ENCODE results near the gene RASSF1.

The RASSF1 gene

DNA sequence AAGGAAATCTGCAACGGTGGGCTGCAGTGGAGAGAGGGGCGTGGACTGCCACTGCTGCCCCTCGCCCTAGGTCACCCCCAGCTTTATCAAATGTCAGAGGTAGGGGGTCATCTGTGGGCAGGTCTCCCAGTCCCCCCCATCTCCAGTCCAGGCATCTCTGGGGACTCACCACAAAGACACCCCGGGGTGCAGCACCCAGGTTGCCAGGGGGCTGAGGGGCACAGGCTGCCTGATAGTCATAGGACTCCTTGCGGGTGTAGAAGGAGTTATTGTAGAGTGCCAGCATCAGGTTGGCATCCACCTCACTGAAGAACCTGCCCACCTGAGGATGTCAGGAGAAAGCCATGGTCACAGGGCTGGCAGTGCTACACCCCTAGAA, 25.2 kb upstream of the RASSF1 start:
- H3K4me3 ChIP-seq (ENCODE audit: low read depth, low read length), result no peak overlapping the region
- no peak for DNase-seq (ENCODE audit: low read depth, low spot score)
- in situ Hi-C loops (cut with HindIII; ENCODE audit: low sequenced_read_pairs), result no loop called here
- TF ChIP-seq, protein P1, sequence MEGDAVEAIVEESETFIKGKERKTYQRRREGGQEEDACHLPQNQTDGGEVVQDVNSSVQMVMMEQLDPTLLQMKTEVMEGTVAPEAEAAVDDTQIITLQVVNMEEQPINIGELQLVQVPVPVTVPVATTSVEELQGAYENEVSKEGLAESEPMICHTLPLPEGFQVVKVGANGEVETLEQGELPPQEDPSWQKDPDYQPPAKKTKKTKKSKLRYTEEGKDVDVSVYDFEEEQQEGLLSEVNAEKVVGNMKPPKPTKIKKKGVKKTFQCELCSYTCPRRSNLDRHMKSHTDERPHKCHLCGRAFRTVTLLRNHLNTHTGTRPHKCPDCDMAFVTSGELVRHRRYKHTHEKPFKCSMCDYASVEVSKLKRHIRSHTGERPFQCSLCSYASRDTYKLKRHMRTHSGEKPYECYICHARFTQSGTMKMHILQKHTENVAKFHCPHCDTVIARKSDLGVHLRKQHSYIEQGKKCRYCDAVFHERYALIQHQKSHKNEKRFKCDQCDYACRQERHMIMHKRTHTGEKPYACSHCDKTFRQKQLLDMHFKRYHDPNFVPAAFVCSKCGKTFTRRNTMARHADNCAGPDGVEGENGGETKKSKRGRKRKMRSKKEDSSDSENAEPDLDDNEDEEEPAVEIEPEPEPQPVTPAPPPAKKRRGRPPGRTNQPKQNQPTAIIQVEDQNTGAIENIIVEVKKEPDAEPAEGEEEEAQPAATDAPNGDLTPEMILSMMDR (IDR thresholded peaks at IDR 0.05; ENCODE audit: low read depth, low read length), result no peak

DNA sequence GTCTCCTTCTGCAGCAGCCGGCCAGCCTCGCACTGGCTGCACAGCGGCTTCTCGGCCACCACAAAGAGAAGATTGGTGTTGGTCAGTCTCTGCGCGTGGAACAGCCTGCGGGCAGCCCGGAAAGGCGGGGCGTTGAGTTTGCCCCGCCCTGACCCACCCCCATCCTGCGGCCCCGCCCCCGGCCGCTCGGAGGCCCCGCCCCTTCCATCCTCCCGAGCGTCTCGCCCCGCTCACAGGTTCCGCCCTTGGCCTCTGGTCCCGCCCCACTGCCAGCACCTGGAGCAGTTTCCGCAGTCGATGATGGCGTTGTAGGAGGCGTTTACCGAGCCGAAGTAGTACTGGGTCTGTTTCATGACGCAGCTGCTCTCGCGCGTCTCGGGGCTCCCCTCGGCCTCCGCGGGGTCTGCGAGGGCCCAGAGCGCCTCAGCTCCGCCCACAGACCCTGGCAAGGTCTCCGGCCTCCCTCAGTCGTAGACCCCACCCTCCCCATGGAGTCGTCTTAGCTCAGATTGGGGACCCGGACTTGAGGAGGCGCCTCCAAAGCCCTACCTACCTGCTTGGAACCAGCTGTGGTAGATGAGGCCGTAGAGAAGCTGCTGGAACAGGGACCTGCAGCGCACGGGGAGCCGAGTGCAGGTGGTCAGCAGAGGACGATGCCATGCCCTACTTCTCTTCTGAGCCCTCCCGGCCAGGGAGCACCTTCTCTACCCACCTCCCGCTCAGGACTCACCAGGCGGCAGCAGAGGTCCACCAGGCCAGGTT, 24.6 kb upstream of the RASSF1 start:
- peak; percentile 60 for DNase-seq (ENCODE audit: low read depth, low spot score)
- TF ChIP-seq, protein P1 (IDR thresholded peaks at IDR 0.05; ENCODE audit: low read depth, low read length), result no peak
- in situ Hi-C loops (cut with HindIII; ENCODE audit: low sequenced_read_pairs), result no loop called here

DNA sequence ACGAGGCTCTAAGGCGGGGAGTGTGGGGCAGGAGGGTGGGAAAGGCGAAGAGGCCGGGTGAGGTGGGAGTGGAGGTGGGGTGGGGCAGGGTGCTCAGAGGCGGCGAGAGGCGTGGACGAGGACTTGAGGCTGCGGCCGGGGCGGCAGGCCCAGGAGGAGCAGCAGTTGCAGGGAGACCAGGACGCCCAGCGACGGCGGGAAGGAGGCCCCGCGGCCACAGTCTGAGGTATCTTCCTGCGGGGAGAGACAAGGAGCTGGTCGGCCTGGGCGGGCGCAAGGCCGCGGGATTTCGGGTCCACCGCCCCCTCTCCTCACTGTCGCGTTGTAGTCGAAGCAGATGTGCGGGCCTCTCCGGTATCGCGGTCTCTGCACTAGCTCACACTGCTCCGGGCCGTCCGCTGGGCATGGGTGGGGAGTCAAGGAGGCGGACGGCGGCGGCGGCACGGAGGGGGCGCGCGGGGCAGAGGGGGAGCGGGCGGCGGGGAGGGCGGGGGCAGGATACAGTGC, 24.0 kb upstream of the RASSF1 start:
- DNase-seq (ENCODE audit: low read depth, low spot score), result no peak
- peak overlapping the region; percentile 31 for H3K4me3 ChIP-seq (ENCODE audit: low read depth, low read length)
- in situ Hi-C loops (cut with HindIII; ENCODE audit: low sequenced_read_pairs), result no loop called here
- TF ChIP-seq, protein P1 (IDR thresholded peaks at IDR 0.05; ENCODE audit: low read depth, low read length), result no peak

More for the DNA sequence above, 24.6 kb upstream of the RASSF1 start:
- H3K4me3 ChIP-seq (ENCODE audit: low read depth, low read length), result peak overlapping the region; percentile 31

DNA sequence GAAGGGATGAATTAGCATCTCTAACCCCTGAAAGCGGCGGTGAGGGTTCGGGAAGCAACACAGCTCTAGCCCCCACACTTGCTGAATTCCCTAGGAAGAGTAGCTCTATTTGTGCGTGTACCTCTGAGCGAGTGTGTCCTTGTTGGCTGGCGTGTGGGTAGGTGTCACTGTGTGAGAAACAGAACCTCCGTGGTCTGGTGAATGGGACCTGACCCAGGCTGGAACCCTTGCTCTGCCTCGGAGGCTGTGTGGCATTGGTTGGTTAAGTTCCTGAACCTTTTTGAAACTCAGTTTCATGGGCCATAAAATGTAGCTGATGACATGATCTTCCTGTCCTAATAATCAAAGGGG, 19.1 kb upstream of the RASSF1 start:
- in situ Hi-C loops (cut with HindIII; ENCODE audit: low sequenced_read_pairs), result no loop called here
- no peak for DNase-seq (ENCODE audit: low read depth, low spot score)
- TF ChIP-seq, protein P1 (IDR thresholded peaks at IDR 0.05; ENCODE audit: low read depth, low read length), result no peak
- H3K4me3 ChIP-seq (ENCODE audit: low read depth, low read length), result peak overlapping the region; percentile 88

DNA sequence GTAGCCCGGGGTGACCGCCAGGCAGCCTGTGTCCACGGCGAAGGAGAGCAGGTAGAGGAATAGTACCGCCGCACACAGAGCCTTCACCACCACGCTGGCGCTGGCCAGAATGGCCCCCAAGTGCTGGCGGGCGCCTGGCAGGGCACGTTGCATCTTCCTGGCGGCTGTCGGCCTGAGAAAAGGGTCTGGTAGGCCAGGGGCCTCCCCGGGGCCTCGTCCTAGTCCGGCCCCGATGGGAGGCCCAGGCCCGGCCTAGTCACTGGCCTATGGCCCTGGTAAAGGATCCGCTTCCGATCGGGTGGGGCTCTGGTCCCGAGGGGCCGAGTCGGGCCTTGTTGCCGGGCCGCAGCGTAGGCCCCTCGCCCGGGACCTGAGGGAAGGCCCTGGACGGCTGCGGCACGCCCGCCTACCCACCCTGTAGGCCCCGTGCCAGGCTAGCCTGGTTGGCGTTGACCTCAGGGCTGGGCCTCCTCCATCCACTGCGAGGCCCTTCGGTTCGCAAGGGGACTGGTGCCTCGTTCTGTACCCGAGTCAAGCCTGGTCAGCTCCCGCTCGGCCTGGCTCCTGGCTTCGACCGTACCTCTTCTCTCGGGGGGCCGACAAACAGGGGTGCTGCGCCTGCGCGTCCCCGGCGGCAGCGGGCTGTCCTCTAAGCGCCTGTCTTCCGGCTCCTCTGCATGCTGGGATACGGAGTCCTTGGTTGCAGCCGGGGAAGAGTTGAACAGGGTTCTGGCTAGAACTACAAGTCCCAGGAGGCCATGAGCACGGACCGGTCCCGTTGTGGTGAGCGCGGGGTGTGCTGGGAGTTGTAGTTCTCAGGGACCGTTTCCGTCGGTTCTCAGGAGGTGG, 18.5 kb upstream of the RASSF1 start, which contains the start of gene TMEM115:
Gene TMEM115, minus strand, starts transcription at position 611 of the 849 bp plus-strand sequence. Its CDS starts 458 bp downstream, at position 153.
- DNase-seq (ENCODE audit: low read depth, low spot score), result peak; percentile 98
- TF ChIP-seq, protein P1 (IDR thresholded peaks at IDR 0.05; ENCODE audit: low read depth, low read length), result no peak
- in situ Hi-C loops (cut with HindIII; ENCODE audit: low sequenced_read_pairs), result no loop called here
- H3K4me3 ChIP-seq (ENCODE audit: low read depth, low read length), result peak within 1 kb of the TSS; percentile 88

DNA sequence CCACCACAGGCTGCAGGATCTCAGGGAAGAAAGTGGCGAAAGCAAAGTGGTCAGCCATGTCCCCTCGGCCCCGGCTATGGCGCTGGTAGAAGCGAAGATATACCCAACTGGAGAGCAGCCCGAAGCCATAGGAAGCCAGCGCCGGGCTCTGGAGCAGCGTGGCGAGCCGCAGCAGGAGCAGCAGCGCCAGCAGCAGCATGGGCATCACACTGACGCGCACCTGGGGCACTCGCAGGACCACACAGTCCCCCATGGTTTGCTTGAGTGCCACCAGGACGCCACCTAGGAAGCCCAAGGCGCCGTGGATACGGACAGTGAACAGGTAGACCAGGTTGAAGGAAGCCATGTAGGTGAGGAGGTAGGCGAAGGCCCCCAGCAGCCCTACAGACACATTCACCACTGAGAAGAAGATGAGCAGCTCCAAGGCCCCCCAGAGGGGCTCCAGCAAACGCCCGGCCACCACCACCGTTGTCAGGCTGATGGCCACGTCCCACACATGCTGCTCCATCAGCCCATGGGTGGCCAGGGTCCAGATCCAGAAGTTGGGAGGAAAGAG, 17.8 kb upstream of the RASSF1 start:
- DNase-seq (ENCODE audit: low read depth, low spot score), result no peak
- in situ Hi-C loops (cut with HindIII; ENCODE audit: low sequenced_read_pairs), result no loop called here
- TF ChIP-seq, protein P1 (IDR thresholded peaks at IDR 0.05; ENCODE audit: low read depth, low read length), result no peak
- peak overlapping the region; percentile 88 for H3K4me3 ChIP-seq (ENCODE audit: low read depth, low read length)

Data from astrocyte of the spinal cord (primary cell).